Left lobe of liver (tissue), 2 donors: ENCODE results near the gene EPHX1. TPM values are rescaled to one million over a fixed set of nuclear protein-coding genes. Genes with fewer than 3 reads are reported as not detected.
"Not testable (repeated sequence)": the region's sequence is repeated elsewhere in the genome, so short reads cannot be mapped to it uniquely, and the experiment has no call there.

Experiments used
- ATAC-seq: fragments of 200-7000 bp; cut with Tn5 transposase; one replicate; pipeline ENCODE4 v1.9.1; 2020; ENCODE audit warnings: mild to moderate bottlenecking, moderate library complexity
- DNase-seq: peaks from one replicate; pipeline ENCODE4 v3.0.0-alpha.2; 2020; ENCODE audit warnings: low spot score
- total RNA-seq: library from RNA; stranded (reverse); gene quantifications from one replicate; pipeline ENCODE4 v1.2.1, GENCODE V29; 2021
- donor health status: DM: no; HTN: no; CAD: no; lungs with moderate emphysema.
- donor health status: DM: no; HTN: yes; CAD: no.

Gene EPHX1
- total RNA-seq, 1 donor from 2014 or later: 1,368 TPM

GRCh38 chr1:225879521-225880221 is 69.7 kb downstream of the EPHX1 start:
- no peak for DNase-seq
- ATAC-seq: peak; percentile 5

GRCh38 chr1:225880222-225880588 is 70.3 kb downstream of the EPHX1 start:
- DNase-seq (no peak), ATAC-seq (peak; percentile 3)

- DNase-seq (peak; percentile 91), ATAC-seq (peak; percentile 55)
Observed at GRCh38 chr1:225880636-225881035, 70.7 kb downstream of the EPHX1 start.

- DNase-seq (no peak), ATAC-seq (peak; percentile 4)
Observed at GRCh38 chr1:225881081-225881958, 71.4 kb downstream of the EPHX1 start.

GRCh38 chr1:225881959-225882693 is 72.2 kb downstream of the EPHX1 start, which contains the start of gene TMEM63A:
Gene TMEM63A (minus strand): TSS chr1:225882380. CDS start chr1:225877580, 4,800 bp downstream.
- ATAC-seq: peak; percentile 66
- DNase-seq: peak; percentile 95

- peak; percentile 52 for ATAC-seq
- DNase-seq: peak; percentile 83
Observed at GRCh38 chr1:225882694-225883615, 73.0 kb downstream of the EPHX1 start.

GRCh38 chr1:225883616-225884265 is 73.8 kb downstream of the EPHX1 start:
- ATAC-seq (no peak), DNase-seq (no peak)

GRCh38 chr1:225885336-225885735 is 75.4 kb downstream of the EPHX1 start:
- ATAC-seq (no peak), DNase-seq (no peak)

GRCh38 chr1:225886159-225887029 is 76.5 kb downstream of the EPHX1 start:
- DNase-seq: peak; percentile 69
- ATAC-seq: peak; percentile 14

- ATAC-seq (peak; percentile 27), DNase-seq (peak; percentile 65)
Observed at GRCh38 chr1:225887030-225887314, 77.0 kb downstream of the EPHX1 start.

- peak; percentile 10 for ATAC-seq
- DNase-seq: not testable (repeated sequence)
Observed at GRCh38 chr1:225887554-225888288, 77.8 kb downstream of the EPHX1 start.

GRCh38 chr1:225888289-225888897 is 78.5 kb downstream of the EPHX1 start:
- DNase-seq: no peak
- ATAC-seq: no peak

GRCh38 chr1:225888898-225889601 is 79.1 kb downstream of the EPHX1 start, which contains the start of gene LEFTY1:
Gene LEFTY1 (minus strand): TSS chr1:225889146. CDS start chr1:225889066, 80 bp downstream.
- DNase-seq (no peak), ATAC-seq (no peak)

GRCh38 chr1:225889743-225890142 is 79.8 kb downstream of the EPHX1 start:
- DNase-seq (no peak), ATAC-seq (peak; percentile 16)

GRCh38 chr1:225890346-225891228 is 80.7 kb downstream of the EPHX1 start:
- DNase-seq: peak; percentile 92
- peak; percentile 74 for ATAC-seq
